ENCODE data around the gene SUB1.
A peak's percentile ranks its signal among the peaks of the same experiment; 100 is the strongest.

Gene SUB1

GRCh38 chr5:32600054-32600622, 14.8 kb downstream of the SUB1 start:
- no peak for TF ChIP-seq CTCF (IDR thresholded peaks at IDR 0.05; ENCODE audit: poor library complexity, severe bottlenecking)
- peaks cover 97% of the 10 kb centered on the region for H3K36me3 ChIP-seq (ENCODE audit: low read depth)
- DNase-seq (ENCODE audit: low spot score) = no peak
- peak overlapping the region; percentile 20 for H3K27ac ChIP-seq (ENCODE audit: poor library complexity, severe bottlenecking)
- no peaks in the 10 kb centered on the region for H3K9me3 ChIP-seq (ENCODE audit: severe bottlenecking)
- ATAC-seq (ENCODE audit: low read depth) = peak; percentile 91
- H3K27me3 ChIP-seq (ENCODE audit: insufficient read depth, poor library complexity, severe bottlenecking) = no peaks in the 10 kb centered on the region
- no peak overlapping the region for H3K4me3 ChIP-seq (ENCODE audit: severe bottlenecking)
- H3K4me1 ChIP-seq (ENCODE audit: insufficient read depth, poor library complexity, severe bottlenecking) = peaks cover 19% of the 10 kb centered on the region

GRCh38 chr5:32601623-32602295, 16.4 kb downstream of the SUB1 start:
- H3K36me3 ChIP-seq (ENCODE audit: low read depth) = peaks cover 88% of the 10 kb centered on the region
- H3K9me3 ChIP-seq (ENCODE audit: severe bottlenecking) = no peaks in the 10 kb centered on the region
- TF ChIP-seq CTCF (IDR thresholded peaks at IDR 0.05; ENCODE audit: poor library complexity, severe bottlenecking) = no peak
- no peak overlapping the region for H3K27ac ChIP-seq (ENCODE audit: poor library complexity, severe bottlenecking)
- H3K4me3 ChIP-seq (ENCODE audit: severe bottlenecking) = no peak overlapping the region
- no peak for ATAC-seq (ENCODE audit: low read depth)
- DNase-seq (ENCODE audit: low spot score) = no peak
- peaks cover 12% of the 10 kb centered on the region for H3K4me1 ChIP-seq (ENCODE audit: insufficient read depth, poor library complexity, severe bottlenecking)
- no peaks in the 10 kb centered on the region for H3K27me3 ChIP-seq (ENCODE audit: insufficient read depth, poor library complexity, severe bottlenecking)

GRCh38 chr5:32602906-32603305, 17.5 kb downstream of the SUB1 start:
- no peak for DNase-seq (ENCODE audit: low spot score)
- Histone ChIP-seq H3K4me3 (ENCODE audit: severe bottlenecking) (no peak overlapping the region), H3K27ac (ENCODE audit: poor library complexity, severe bottlenecking) (no peak overlapping the region), H3K36me3 (ENCODE audit: low read depth) (peaks cover 76% of the 10 kb centered on the region), H3K27me3 (ENCODE audit: insufficient read depth, poor library complexity, severe bottlenecking) (no peaks in the 10 kb centered on the region), H3K9me3 (ENCODE audit: severe bottlenecking) (no peaks in the 10 kb centered on the region), H3K4me1 (ENCODE audit: insufficient read depth, poor library complexity, severe bottlenecking) (peaks cover 12% of the 10 kb centered on the region)
- no peak for TF ChIP-seq CTCF (IDR thresholded peaks at IDR 0.05; ENCODE audit: poor library complexity, severe bottlenecking)
- ATAC-seq (ENCODE audit: low read depth) = no peak

- no peaks in the 10 kb centered on the region for H3K9me3 ChIP-seq (ENCODE audit: severe bottlenecking)
- peaks cover 3% of the 10 kb centered on the region for H3K4me1 ChIP-seq (ENCODE audit: insufficient read depth, poor library complexity, severe bottlenecking)
- ATAC-seq (ENCODE audit: low read depth) = peak; percentile 28; the same call in 1 of the 3 replicates
- no peak overlapping the region for H3K4me3 ChIP-seq (ENCODE audit: severe bottlenecking)
- peaks cover 55% of the 10 kb centered on the region for H3K36me3 ChIP-seq (ENCODE audit: low read depth)
- no peak overlapping the region for H3K27ac ChIP-seq (ENCODE audit: poor library complexity, severe bottlenecking)
- DNase-seq (ENCODE audit: low spot score) = no peak
- H3K27me3 ChIP-seq (ENCODE audit: insufficient read depth, poor library complexity, severe bottlenecking) = no peaks in the 10 kb centered on the region
- no peak for TF ChIP-seq CTCF (IDR thresholded peaks at IDR 0.05; ENCODE audit: poor library complexity, severe bottlenecking)
Observed at GRCh38 chr5:32604800-32605765, 19.7 kb downstream of the SUB1 start.

Measured in RWPE2 (cell line).